ENCODE measurements around the gene KCMF1. TPM values are rescaled to one million over a fixed set of nuclear protein-coding genes. Genes with fewer than 3 reads are reported as not detected.

KCMF1 gene
- total and polyA plus RNA-seq, 2 of the 13 experiments (the other 11 are each of a cell fraction or from before 2014, with no cell fraction given): 62.1 to 116 TPM

- TF ChIP-seq ZBTB40 (IDR thresholded peaks at IDR 0.05) (no peak; the same call in 1 of the 2 replicates), ZBTB40 (CRISPR knock-in tag; IDR thresholded peaks at IDR 0.05) (no peak; the same call in 1 of the 2 replicates), CENPX (CRISPR knock-in tag; IDR thresholded peaks at IDR 0.05) (no peak), ZHX1 (CRISPR knock-in tag; IDR thresholded peaks at IDR 0.05; ENCODE audit: low read depth) (peak; percentile 69; the same call in 1 of the 2 replicates), PRDM10 (CRISPR knock-in tag; IDR thresholded peaks at IDR 0.05; ENCODE audit: low read depth) (peak; percentile 91), FOXK2 (IDR thresholded peaks at IDR 0.05) (peak; percentile 74), ZNF431 (CRISPR knock-in tag; IDR thresholded peaks at IDR 0.05; ENCODE audit: borderline replicate concordance, low read depth) (peak; percentile 68; the same call in 1 of the 2 replicates), ZNF7 (CRISPR knock-in tag; IDR thresholded peaks at IDR 0.05) (no peak), ZNF879 (CRISPR knock-in tag; IDR thresholded peaks at IDR 0.05) (no peak), CEBPB (IDR thresholded peaks at IDR 0.05; ENCODE audit: borderline replicate concordance, low read depth, low read length) (peak; percentile 99), KDM5A (IDR thresholded peaks at IDR 0.05; ENCODE audit: borderline replicate concordance, low read length) (peak; percentile 29; the same call in 1 of the 2 replicates), JUNB (CRISPR knock-in tag; IDR thresholded peaks at IDR 0.05; ENCODE audit: borderline replicate concordance) (peak; percentile 77; the same call in 1 of the 2 replicates)
These were observed 7.1 kb upstream of the KCMF1 start (continued) for GRCh38 chr2:84963692-84964405.
